GM18909 (cell line): ENCODE data around the gene CTNNBL1.

Experiments
- ATAC-seq: cut with Tn5 transposase; IDR thresholded peaks from one replicate; pipeline ENCODE4 v1.9.1; 2021; ENCODE audit warnings: mild to moderate bottlenecking; ENCODE audit not compliant: unreplicated experiment, poor library complexity

CTNNBL1 gene

DNA sequence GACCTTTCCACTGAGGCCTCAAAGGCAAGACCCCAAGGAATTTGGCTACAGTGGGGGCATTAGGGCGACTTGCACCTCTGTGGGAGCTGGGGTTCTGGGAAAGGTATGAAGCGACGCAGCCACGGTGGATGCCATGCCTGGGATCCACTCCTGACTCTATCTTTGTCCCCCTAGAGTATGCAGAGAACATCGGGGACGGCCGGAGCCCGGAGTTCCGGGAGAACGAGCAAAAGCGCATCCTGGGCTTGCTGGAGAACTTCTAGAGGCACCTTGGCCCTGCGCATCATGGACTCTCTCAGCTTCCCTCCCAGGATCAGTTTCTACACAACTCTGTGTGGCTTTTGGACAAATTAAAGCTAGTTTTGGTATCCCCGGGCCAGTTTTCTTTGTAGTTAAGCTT is 177.9 kb downstream of the CTNNBL1 start:
- no peak for ATAC-seq

DNA sequence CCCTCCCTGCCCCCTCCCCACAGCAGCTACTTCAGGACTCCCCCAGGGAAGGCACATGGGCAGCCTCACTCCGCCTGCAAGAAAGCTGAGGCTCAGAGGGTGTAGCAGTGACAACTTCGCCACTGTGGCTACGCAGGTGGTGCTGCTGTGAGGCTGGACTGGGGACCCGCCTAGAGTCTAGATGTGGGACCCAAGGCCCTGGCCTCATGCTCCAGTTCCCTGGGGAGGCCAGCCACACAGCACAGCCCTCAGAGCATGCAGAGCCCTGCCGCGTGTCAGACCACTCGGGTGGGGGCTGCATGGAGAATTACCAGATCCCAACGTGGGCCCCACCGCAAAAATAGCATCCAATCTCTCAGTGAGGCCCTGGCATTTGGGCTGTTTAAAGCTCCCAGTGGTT is 178.3 kb downstream of the CTNNBL1 start:
- ATAC-seq = no peak

DNA sequence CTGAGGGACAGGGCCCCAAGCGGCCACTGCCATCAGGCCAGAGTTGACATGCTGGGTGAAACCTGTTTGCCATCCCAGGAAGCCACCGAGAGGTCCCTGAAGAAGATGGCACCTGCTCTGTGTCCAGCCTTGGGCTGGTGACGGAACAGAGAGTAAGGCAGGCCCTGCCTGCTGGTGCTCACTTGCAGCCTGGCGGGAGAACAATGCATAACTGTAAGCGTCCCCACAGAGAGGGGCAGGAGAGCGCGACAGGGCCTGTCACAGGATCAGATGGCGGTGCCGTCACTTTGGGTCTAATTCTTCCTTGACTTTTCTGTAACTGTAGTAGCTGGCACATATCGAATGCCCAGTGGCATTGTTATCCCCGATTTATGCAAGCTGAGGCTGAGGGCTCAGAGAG is 180.1 kb downstream of the CTNNBL1 start:
- ATAC-seq = no peak

DNA sequence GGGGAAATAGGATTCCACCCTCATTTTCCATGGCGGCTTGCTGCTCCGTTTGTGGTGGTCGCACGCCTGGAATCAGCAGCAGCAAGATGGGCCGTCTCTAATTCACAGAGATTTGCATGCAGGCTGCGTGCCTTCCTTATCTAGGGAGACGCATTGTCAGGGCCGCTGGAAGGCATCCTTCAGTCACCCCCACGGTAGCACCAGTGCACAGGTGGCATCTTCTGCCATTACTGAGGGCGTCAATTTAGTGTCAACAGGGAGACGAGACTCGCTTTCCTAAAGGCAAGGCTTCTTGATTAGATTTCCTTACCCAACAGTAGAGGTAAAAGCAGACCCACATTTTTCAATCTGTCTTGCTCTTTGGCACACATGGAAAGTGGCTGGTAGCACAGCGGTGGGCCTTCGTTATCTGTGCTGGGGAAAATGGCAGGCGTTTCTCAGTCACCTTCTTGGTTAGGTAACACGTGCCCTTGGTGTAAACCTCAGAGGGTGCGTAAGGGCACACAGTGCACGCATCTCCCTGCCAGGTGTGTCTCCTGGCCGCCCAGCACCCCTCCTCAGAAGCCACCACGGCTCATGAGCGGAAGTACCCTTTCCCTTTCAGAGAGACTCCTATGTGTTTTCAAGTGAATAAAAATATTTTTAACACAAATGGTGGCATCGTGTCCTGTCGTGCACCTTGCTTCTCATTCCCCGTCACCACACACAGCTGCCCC is 181.8 kb downstream of the CTNNBL1 start:
- no peak for ATAC-seq

DNA sequence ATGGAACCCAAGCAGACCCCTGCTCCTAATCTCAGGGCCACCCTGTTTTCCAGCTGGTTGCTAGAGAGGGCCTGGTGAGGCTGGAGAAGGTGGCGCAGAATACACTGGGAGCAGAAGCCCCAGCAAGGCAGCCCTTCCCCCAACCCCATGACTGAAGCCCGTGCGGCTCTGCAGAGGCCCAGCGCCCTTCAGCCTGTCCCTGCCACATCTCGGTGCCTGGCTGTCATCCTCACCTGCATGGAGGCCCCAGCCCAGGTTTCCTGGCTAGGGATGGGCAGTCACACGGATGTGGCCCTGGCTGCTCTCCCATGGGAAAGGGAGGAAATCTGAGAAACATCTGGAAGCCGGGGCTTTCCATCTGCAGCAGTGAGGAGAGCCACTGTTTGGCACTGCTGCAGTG is 183.0 kb downstream of the CTNNBL1 start:
- ATAC-seq = no peak

DNA sequence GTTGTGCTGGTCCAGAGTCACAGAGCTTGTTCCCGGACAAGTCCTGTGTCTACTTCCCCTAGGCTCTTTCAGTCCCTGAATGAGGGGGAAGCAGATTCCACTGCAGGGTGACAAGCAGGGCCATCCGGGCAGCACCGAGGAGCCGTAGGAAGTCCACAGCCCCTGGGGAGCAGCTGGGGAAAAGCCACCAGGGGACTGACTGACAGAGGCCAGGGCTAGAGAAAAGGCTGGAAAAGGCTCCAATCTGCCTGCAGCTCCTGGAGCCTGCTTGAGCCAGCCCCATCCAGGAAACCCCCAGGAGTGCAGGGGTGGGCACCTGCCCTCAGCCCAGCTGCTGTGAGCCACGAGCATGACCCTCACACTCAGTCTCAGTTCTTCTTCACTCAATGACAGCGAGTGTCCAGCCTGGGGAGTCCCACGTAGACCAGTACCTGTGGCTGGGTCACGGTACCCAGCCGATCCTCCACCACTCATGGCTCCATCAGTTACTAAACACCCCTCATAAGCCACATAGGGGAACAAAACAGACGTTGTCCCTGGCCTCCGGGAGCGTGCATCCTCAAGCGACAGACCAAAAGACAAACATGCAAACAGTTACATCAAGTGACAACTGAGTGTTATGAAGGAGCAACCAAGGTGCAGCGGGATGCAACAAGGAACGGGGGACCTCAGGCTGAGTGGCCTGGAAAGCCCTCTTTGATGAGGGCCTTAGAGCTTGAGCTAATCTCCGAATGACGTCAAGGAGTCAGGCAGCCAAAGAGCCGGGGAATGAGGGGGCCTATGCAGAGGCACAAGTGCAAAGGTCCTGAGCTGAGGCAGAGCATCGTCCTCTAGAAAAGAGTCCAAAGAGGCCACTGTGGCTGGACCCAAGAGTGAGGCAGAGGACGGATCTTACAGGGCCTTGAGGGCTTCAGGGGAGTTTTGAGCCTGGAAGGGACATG is 184.3 kb downstream of the CTNNBL1 start:
- ATAC-seq = no peak

DNA sequence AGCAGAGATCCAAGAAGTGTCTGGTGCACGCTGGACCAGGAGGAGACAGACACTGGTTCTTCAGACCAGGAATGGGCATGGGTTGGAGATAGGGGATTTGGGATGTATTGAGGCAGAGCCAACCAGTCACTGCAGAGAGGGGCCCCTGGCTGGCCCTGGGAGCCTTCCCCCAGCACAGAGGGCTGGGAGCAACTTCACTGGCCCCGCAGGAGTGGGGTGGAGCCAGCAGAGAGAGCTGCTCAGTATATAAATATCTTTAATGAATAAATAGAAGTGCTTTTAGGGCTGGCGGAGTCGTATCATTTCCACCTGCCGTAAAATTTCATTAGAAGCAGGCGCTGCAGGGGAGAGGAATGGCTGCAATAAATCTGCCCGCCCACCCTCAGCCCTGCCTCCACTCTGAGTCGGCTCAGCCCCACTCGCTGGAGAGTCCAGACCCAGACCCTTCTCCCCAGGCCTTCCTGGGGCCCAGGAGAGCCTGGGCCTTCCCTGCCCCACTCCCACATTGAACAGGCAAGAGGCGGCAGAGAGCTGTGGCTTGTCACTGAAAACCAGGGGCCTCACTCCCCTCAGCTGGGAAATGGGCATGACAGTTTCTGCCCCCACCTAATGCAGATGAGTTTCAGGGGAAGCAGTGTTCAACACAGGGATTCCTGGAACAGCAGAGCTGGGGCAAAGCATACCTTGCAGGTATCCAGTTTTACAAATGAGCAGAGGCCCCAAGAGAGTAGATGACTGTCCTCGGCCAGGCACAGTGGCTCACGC is 185.2 kb downstream of the CTNNBL1 start:
- ATAC-seq = no peak

DNA sequence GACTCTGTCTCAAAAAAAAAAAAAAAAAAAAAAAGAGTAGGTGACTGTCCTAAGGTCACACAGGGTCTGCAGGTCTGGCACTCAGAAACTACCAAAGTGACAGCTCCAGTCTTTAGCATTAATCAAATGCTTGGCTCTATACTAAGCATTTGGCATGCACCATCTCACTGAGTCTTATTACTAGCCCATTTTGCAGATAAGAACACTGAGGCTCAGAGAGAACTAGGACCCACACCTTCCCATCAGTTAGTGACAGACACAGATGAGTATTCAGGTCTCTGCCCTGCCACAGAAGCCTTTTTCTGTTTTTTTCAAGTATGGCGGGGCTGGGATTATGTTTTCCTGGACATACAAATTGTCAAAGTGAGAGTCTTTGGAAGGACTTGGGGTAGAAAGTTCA is 186.0 kb downstream of the CTNNBL1 start:
- no peak for ATAC-seq

DNA sequence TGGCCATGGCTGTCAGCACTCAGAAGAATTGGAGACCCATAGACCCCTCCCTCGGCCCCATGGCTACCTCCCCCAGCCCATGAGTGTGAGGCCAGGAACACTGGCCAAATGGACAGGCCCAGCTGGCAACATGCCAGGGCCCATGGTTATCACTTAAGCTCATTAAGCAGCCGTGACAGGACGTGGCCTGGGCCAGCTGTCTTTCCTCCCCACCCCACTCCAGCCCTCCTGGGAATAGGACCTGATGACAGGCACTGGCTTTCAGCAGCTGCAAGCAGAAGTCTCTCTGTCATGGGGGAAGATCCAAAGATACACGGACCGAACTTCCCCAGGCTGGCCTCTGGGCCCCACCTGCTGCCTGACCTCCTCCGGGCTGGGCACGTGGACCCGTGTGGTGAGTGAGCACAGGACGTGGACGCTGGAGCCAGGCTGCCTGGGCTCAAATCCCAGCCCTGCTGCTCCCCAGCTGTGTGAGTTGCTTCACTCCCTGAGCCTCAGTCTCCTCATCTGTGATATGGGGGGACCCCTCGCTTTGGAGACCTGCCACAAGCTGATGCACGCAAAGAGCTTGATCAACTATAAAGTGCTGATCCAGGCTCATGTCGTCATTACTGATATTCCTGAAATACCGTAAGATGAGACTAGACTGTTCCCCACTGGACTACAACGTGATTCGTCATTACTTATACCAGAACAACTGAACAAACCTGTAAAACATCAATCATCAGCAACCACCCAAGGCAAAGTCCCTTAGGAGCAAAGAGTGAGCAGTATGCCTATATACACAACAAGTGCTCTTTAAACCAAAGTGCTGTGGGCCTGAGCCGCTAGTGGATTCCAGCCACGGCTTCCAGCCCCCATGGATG is 187.1 kb downstream of the CTNNBL1 start:
- ATAC-seq = no peak

DNA sequence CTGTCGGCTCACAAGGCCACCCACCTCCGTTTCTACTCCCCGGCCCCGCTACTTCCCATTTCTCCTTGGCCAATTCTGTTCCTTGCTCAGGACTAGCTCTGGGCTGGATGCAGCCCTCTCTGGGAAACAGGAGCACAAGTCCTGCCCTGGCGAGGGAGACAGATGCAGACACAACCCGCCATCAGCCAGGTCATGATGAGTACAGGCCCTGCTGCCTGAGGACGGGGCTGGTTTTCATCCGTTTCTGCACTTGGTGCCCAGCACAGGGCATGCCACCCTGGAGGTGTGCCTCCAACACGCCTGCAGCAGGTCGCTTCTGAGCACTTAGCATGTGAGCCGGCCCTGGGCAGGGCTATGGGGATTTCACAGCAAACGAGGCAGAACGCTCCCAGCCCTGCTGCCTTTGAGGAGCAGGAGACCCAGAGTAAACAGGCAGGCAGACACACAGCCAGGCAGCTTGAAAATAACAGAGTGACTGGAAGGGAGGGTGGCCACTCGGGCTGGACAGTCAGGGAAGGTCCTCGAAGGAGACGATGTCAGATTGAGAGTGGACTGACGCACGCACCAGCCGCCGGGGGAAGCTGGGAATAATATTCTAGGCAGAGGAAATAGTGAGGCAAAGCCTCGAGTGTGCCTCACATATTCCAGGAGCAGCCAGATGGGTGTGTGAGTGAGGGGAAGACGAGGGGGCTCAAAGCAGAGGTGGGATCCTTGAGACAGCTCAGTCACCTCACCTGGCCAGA is 187.9 kb downstream of the CTNNBL1 start:
- no peak for ATAC-seq

DNA sequence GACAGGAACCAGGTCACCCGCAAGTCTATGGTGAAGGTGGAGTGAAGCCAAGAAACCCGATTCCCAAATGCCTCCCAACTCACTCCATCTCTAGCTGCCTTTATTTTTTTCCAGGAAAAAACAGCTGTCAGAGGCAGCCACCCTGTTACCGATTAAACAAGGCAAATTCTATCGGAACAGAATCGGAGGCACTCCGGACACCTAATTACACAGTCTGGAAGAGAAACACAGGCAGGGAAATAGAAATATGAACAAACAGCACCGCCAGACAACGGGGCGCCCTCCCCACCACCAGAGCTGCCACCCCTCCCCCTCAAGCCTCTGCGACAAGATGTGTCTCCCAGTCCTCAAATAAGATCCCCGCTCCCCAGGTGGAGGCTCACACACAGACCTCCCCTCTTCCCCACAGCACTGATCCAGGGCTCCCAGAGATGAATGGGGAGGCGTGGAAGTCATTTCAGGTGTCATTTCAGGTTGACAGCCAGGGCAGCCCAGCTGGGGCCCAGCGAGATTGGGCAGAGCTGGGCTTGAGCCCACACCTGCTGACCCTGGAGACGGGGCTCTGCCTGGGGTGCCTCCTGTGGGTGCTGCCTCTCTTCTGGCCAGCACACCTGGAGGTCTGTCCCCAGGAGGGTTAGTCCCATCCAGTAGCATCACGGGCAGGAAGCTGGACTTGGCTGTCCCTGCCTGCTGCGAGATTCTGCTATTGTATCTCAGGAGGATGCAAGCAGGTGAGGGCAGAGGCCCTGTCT is 189.3 kb downstream of the CTNNBL1 start:
- ATAC-seq = no peak

DNA sequence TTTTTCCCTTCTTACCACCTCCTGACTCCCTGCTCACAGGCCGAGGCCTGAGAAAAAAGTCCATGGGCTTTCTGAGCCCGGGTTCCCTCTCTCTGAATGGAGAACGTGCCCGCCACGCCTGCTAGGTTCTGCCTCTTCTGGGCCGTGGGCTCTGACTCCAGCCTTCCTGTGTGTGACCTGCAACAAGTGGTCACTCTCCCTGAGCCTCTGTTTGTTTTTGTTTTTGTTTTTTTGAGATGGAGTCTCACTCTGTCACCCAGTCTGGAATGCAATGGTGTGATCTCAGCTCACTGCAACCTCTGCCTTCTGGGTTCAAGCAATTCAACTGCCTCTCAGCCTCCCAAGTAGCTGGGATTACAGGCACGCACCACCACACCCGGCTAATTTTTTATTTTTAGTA is 191.2 kb downstream of the CTNNBL1 start:
- no peak for ATAC-seq

DNA sequence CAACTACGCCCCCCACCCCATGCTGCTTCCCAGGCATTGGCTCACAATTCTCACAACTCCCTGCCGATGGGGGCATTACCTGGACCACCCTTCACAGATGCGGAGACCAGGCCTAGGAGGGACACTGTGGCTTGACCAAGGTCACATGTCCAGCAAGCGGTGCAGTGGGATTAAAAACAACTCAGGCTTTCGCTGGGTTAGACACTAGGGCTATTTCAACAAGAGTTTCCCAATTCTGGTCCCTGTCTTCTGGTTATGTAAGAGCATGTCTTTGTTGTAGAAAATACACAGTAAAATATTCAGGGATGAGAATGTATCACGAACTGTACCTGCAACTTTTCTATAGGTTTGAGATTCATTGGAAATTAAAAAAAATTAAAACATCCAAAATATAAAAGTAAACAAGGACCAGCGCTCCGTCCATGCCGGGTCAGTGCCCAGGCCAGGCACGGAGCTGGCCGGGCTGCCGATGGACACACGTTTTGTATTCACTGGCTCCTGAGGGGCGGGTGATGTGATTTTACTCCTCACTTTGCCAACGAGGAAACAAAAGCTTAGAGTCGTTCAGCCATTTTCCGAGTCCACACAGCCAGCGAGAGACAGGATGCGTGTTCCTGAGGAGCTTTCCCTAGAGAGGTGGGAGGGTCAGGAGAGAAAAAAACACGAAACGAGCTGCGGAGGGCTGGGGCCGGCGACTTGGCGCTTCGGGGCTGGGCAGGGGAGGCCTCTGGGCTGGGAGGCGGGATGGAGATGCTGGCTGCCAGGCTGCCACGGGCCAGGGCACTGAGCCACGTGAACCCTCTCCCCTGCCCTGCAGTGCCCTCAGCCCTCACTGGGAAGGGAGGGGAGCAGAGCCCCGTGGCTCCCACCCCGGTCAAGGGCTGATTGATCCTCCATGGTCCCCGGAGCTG is 192.0 kb downstream of the CTNNBL1 start:
- no peak for ATAC-seq

DNA sequence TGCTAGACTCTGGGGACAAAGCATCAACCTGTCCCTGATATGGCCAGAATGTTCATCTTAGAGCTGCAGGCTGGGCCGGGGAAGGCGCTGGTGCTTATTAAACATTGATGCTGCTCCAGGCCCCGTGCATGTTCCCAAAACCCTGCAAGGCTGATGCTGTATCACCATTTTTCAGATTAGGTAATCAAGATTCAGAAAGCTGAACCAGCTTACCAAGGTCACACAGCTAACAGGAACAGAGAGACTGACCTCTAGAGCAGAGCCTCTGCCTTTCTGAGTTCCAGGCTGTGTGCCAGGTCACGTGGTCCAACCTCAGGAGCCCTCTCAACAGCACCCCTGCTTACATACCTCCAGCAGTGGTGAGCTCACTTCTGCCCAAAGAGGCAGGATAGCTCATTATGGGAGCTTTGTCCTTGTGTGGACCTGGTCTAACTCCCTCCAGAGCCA is 193.0 kb downstream of the CTNNBL1 start:
- no peak for ATAC-seq

DNA sequence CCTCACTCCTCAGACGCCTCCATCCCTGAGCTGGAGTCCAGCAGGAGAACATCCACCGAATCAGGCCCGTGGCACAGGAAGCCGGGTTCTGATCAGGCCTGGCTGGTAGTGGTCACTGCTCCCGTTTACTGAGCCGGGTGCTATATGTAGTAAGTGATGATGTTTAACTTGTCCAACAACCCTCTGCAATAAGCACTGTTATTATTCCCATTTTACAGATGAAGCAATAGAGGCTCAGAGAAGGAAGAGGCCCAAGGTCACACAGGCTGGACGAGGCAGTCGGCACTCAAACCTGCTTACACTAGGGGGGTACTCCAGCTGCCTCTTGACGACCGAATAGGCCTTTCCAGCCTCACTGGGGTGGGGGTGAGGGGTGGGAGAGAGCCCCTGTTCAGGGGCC is 194.8 kb downstream of the CTNNBL1 start:
- no peak for ATAC-seq

DNA sequence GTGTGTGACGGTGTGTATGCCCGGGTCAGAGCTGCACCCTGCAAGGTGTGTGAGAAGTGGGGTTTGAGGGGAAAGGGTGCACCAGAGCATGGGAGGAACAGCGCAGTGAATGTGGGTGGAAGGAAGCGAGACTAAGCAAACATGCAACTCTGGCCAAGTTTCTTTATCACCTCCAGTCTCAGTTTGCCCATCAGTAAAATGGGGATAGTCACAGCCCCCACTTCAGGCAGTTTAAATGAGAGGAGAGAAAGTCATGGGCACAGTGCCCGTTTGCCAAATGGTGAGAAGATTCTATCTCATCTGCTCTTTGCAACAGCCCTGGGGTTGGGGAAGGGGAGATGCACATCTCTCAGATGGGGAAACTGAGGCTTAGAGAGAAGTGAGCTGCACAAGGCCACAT is 196.3 kb downstream of the CTNNBL1 start:
- no peak for ATAC-seq

DNA sequence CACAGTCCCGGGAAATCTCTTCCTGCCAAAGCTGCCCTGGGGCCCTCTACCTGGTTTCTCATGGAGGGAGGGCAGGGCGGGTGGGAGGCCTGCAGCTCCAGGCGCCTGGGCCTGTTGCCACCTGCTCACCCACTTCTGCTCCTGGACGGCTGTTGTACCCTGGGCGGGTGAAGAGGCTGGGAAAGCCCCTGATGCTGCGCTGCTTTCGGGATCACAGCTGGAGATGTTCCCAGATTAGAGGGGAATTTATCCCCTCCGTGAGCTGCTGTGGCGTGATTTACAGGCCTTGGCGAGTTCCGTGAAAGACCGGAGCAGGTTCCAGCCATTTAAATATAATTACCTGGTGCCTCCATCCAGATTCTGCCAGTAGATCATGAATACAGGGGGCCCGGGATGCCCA is 196.8 kb downstream of the CTNNBL1 start:
- no peak for ATAC-seq

DNA sequence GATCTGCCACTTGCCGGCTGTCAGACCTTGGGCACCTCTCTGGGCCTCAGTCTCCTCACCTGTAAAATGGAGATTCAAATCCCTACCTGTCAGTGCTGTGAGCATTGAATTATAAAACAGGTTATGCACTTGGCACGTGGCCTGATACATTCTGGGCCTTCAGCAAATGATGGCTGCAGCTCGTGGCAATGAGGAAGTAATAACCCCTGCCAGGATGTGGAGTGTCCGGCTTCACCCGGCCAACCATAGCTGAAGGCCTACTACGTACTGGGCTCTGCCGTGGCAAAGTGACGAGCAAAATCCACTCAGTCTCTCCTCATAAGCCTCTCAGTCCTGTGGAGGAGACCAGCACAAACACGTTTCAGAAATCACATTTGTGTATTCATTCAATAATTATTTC is 198.2 kb downstream of the CTNNBL1 start:
- ATAC-seq = no peak
